Transverse colon (tissue), 4 donors: Measurements from ENCODE around the gene POPDC2. TPM values are rescaled to one million over a fixed set of nuclear protein-coding genes. Genes with fewer than 3 reads are reported as not detected.
A peak's percentile ranks its signal among the peaks of the same experiment; 100 is the strongest.
"Not testable (repeated sequence)": the region's sequence is repeated elsewhere in the genome, so short reads cannot be mapped to it uniquely, and the experiment has no call there.

Experiments used
- DNase-seq: peaks from one replicate; pipeline ENCODE4 v3.0.0-alpha.2; 2019
- H3K27ac ChIP-seq, 4 donors: fragments of 200-600 bp; sonication (generic); 2 replicates each; pipeline ENCODE4 v1.5.1; 2016 to 2018; ENCODE audit warnings: inconsistent platforms in 4 of 4
- H3K27me3 ChIP-seq: fragments of 200-600 bp; sonication (generic); 2 replicates; pipeline ENCODE4 v1.5.1; 2017; ENCODE audit warnings: inconsistent platforms
- H3K36me3 ChIP-seq, 4 donors: fragments of 200-600 bp; sonication (generic); 2 replicates each; pipeline ENCODE4 v1.5.1; 2017 to 2019; ENCODE audit warnings: inconsistent platforms in 4 of 4
- H3K4me1 ChIP-seq, 4 donors: fragments of 200-600 bp; sonication (generic); 2 replicates each; pipeline ENCODE4 v1.5.1; 2017 to 2020; ENCODE audit warnings: inconsistent platforms in 4 of 4
- H3K4me3 ChIP-seq, 4 donors: fragments of 200-600 bp; sonication (generic); 1 replicate in 1 of 4; 2 replicates in 3 of 4; pipeline versions ENCODE4 v1.5.1 to v1.6.1; 2017 to 2019; ENCODE audit warnings: inconsistent platforms in 4 of 4
- H3K9me3 ChIP-seq, 2 donors: fragments of 200-600 bp; sonication (generic); 2 replicates each; pipeline ENCODE4 v1.5.1; 2017 to 2019; ENCODE audit warnings: inconsistent platforms in 2 of 2
- CTCF ChIP-seq, 5 experiments: fragments of 200-600 bp in 3 of 5; fragments of 450-650 bp in 2 of 5; sonication (generic) in 3 of 5; IDR thresholded peaks; 1 replicate in 2 of 5; 2 replicates in 3 of 5; pipeline ENCODE4 v1.5.1; 2016 to 2017; ENCODE audit warnings: antibody characterized with exemption in 5 of 5, inconsistent platforms in 3 of 5, mild to moderate bottlenecking in 2 of 5, moderate library complexity in 1 of 5
- EP300 ChIP-seq: sonication (generic); formaldehyde crosslinking; IDR thresholded peaks from one replicate; pipeline ENCODE4 v1.6.1; 2017; ENCODE audit warnings: antibody characterized with exemption, low read depth
- POLR2A ChIP-seq: fragments of 450-650 bp; IDR thresholded peaks from one replicate; pipeline ENCODE4 v1.6.1; 2016; ENCODE audit warnings: antibody characterized with exemption, mild to moderate bottlenecking, moderate library complexity
- POLR2AphosphoS5 ChIP-seq, 3 donors: sonication (generic); formaldehyde crosslinking; IDR thresholded peaks; one replicate each; pipeline ENCODE4 v1.6.1; 2016; ENCODE audit warnings: antibody characterized with exemption in 3 of 3
- WGBS, 2 donors: methylation state at CpG; one replicate each; pipeline ENCODE4 v1.1.5; 2018; ENCODE audit warnings: low coverage in 1 of 2; 5-methylcytosine and 5-hydroxymethylcytosine counted together
- in situ Hi-C, 4 donors: fragments of 200-750 bp; cut with MboI; loops; one replicate each; pipeline versions ENCODE4 v1.15.0 to v1.15.1; 2017; ENCODE audit warnings: low sequenced_read_pairs in 3 of 4, low pct_ligation_motif_present in 1 of 4, low pct_unique_long_range_greater_than_20kb in 1 of 4
- intact Hi-C: fragments of 100-400 bp; cut with DNase I; formaldehyde crosslinking; loops from one replicate; pipeline ENCODE4 v1.15.1; 2023; ENCODE audit warnings: low total_unique reads
- total RNA-seq, 4 donors: library from RNA; depleted of rRNA; stranded (reverse); fragments of >200 nt; gene quantifications; one replicate each; pipeline ENCODE4 v1.1.0, GENCODE V29; 2016

Gene POPDC2
- total RNA-seq, 4 donors from 2014 or later: 15.0 to 17.7 (median 15.6) TPM

GRCh38 chr3:119597548-119598288, 62.7 kb downstream of the POPDC2 start, which contains the start of gene PLA1A:
Gene PLA1A (plus strand): TSS chr3:119597885. CDS start chr3:119597914, 29 bp downstream.
- intact Hi-C loops (no loop called here), in situ Hi-C loops (no loop called here)
- Histone ChIP-seq H3K27me3 (no peaks in the 10 kb centered on the region), H3K9me3 (no peaks in the 10 kb centered on the region), H3K4me1 (peaks cover 0 to 18% (median 2%) of the 10 kb centered on the region in 4 donors), H3K4me3 (no peak within 1 kb of the TSS), H3K36me3 (no peaks in the 10 kb centered on the region), H3K27ac (no peak within 1 kb of the TSS)
- WGBS, 2 donors: 50 to 56% methylated on average over 5 to 7 of the region's 7 CpGs
- DNase-seq: no peak
- no peak for TF ChIP-seq POLR2AphosphoS5 (IDR thresholded peaks at IDR 0.05)
- TF ChIP-seq CTCF (IDR thresholded peaks at IDR 0.05): no peak
- no peak for TF ChIP-seq EP300
- no peak for TF ChIP-seq POLR2A

GRCh38 chr3:119596398-119596797, 64.0 kb downstream of the POPDC2 start:
- H3K4me3 ChIP-seq: no peak overlapping the region
- in situ Hi-C loops: no loop called here
- H3K9me3 ChIP-seq: no peaks in the 10 kb centered on the region
- no peak for TF ChIP-seq POLR2AphosphoS5 (IDR thresholded peaks at IDR 0.05)
- TF ChIP-seq EP300: no peak
- no peak for TF ChIP-seq POLR2A
- no peak for TF ChIP-seq CTCF (IDR thresholded peaks at IDR 0.05)
- H3K27ac ChIP-seq: no peak overlapping the region
- no peak for DNase-seq
- H3K27me3 ChIP-seq: no peaks in the 10 kb centered on the region
- 80 to 82% methylated on average over 5 to 6 of the region's 6 CpGs for WGBS, 2 donors
- no peaks in the 10 kb centered on the region for H3K36me3 ChIP-seq
- peaks cover 0 to 18% (median 2%) of the 10 kb centered on the region in 4 donors for H3K4me1 ChIP-seq
- intact Hi-C loops: no loop called here

- H3K27me3 ChIP-seq: no peaks in the 10 kb centered on the region
- TF ChIP-seq EP300: no peak
- no peak for TF ChIP-seq POLR2AphosphoS5 (IDR thresholded peaks at IDR 0.05)
- no peak for TF ChIP-seq CTCF (IDR thresholded peaks at IDR 0.05)
- TF ChIP-seq POLR2A: no peak
- intact Hi-C loops: no loop called here
- peaks cover 0 to 18% (median 2%) of the 10 kb centered on the region in 4 donors for H3K4me1 ChIP-seq
- in situ Hi-C loops: no loop called here
- DNase-seq: no peak
- no peaks in the 10 kb centered on the region for H3K36me3 ChIP-seq
- H3K27ac ChIP-seq: no peak overlapping the region
- WGBS, 2 donors: 84 to 91% methylated on average over 6 to 7 of the region's 7 CpGs
- peak overlapping the region in 1 of 4 donors; percentile 22 for H3K4me3 ChIP-seq
- H3K9me3 ChIP-seq: no peaks in the 10 kb centered on the region
Measured at GRCh38 chr3:119595639-119596334, 64.6 kb downstream of the POPDC2 start.

- DNase-seq, H3K9me3 ChIP-seq, H3K27ac ChIP-seq, H3K36me3 ChIP-seq, in situ Hi-C loops, H3K4me3 ChIP-seq, H3K27me3 ChIP-seq, intact Hi-C loops: not testable (repeated sequence)
- H3K4me1 ChIP-seq: peaks cover 0 to 18% (median 2%) of the 10 kb centered on the region in 4 donors
- 95 to 100% methylated on average over 1 of the region's 1 CpG for WGBS, 2 donors
Measured at GRCh38 chr3:119594929-119595328, 65.5 kb downstream of the POPDC2 start.
